HG03378 (cell line): ENCODE data around the gene DOCK3.

Source experiments
- ATAC-seq: cut with Tn5 transposase; IDR thresholded peaks from one replicate; pipeline ENCODE4 v1.9.1; 2021; ENCODE audit warnings: mild to moderate bottlenecking, moderate library complexity; ENCODE audit not compliant: unreplicated experiment

Gene DOCK3

GRCh38 chr3:51394541-51394940 is 719.8 kb downstream of the DOCK3 start:
- no peak for ATAC-seq

- ATAC-seq: no peak
These were observed 720.9 kb downstream of the DOCK3 start for GRCh38 chr3:51395493-51396213.

DNA sequence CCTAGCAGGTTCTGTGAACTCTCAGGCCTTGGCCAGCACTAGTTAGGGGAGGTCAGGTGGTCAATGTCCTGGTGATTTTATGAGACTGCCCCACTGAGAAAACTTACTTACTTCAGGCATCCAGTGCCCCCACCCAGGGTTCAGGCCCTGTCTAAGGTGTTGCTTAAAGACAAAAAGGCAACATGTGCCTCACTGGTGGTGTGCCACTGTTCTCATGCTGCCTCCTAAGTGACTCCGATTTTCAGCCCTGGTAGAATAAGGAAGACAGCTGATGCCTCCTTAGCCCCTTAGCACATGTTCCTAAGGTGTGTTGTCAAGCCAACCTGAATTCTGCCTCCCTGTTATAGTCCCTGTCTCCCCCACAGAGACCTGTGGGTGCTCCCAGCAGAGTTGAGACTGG is 721.7 kb downstream of the DOCK3 start:
- ATAC-seq: no peak

GRCh38 chr3:51397392-51397791 is 722.7 kb downstream of the DOCK3 start:
- no peak for ATAC-seq

DNA sequence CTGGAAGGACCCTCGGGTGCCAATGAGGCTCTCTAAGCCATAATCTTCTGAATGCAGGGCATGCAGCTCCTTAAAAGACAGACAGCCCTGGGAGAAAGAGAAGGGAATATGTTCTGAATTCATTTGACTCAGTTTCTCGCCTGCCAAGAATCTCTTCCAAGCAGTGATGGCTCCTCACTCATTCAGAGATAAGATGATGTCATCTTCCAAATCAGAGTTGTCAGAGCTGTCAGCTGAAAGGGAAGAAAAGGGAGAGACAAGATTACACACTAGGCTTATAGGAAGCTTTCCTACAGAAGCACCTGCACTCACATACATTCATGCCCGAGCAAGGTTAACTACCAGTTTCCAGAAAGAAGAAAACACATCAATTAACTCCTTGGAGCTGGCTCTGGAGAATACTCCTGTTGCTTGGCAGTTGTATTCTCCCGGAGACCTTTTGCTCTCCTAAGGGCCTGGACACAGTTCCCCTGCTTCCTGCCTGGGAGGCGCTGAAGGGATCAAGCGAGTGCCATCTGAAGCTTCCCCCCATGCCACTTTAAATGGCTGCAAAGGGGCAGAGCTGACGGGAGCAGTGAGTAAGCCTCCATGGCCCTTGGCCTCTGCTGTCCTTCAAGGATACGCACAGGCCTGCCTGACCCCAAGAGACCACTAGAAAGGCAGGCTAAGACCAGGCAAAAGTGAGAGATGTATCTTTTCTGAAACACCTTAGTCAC is 724.0 kb downstream of the DOCK3 start:
- no peak for ATAC-seq

GRCh38 chr3:51400166-51400565 is 725.4 kb downstream of the DOCK3 start:
- ATAC-seq: no peak

- ATAC-seq: no peak
These were observed 727.0 kb downstream of the DOCK3 start for GRCh38 chr3:51401735-51402134.

DNA sequence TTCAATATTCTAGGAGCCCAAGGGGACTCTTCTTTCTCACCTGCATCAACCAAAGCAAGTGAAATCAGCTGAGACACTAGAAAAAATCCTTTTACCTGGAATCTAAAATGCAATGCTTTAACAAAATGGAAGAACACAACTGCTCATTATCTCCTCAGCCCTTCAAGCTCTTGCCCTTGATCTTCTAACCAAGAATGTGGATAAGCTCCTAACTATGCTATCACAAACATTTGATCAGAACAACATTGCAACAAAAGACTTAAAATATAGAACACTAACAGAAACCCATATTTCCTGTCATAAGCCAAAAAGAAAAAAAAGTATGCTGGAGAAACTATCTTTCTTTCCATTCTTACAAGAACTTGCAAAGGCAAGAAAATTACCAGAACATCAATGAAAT is 728.9 kb downstream of the DOCK3 start:
- no peak for ATAC-seq

DNA sequence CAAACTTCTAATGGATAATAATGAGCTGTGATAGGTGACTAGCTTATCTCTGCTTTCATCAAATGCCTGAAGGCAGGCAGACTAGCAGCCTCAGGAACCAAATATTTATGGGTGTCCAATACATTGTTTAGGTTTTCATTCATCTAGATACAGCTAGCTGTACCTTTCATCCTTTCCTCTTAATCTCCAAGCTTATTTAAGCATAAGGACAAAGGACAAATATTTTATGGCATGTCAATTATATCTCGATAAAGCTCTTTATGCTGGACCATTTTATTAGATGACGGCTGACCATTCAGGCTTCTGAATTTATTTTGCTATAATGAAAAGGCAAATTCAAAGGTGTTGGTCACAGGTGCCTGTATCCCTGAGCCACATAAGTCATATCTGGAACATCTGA is 733.3 kb downstream of the DOCK3 start:
- no peak for ATAC-seq

DNA sequence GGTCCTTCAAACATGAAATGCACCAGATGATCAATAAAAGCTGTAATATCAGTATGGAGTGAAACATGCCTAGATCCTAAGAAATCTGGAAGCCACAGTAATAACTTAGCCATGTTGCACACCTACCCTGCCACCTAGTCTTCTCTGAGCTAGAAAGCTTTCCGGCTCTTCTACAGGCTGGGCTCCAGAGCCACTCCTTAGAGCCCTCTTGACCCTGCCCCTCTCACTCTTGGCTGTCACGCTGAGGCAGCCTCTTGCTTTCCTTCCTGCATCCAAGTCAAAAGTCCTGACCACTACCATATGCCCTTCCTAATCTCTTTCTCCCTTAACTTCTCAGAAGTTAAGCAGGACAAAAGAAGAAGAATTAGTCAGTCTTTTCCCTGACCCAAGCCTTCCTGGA is 734.1 kb downstream of the DOCK3 start:
- no peak for ATAC-seq

DNA sequence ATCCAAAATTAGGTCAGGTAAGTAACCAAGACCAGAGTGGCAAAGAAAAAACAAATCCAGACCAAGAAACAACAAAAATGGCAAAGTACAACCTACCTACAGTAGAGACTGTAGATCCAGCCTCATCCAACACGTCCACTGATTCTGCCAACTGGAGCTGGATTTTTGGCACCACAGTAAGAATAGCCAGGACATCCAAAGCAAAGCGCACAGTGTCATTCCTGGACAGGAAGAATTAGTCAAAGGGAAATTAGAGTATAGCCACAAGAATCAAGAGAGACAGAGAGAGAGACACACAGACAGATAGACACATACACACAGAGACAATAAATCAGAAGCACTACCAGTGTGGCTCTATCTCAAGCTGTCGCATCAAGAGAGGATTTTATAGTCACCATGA is 747.5 kb downstream of the DOCK3 start:
- no peak for ATAC-seq

DNA sequence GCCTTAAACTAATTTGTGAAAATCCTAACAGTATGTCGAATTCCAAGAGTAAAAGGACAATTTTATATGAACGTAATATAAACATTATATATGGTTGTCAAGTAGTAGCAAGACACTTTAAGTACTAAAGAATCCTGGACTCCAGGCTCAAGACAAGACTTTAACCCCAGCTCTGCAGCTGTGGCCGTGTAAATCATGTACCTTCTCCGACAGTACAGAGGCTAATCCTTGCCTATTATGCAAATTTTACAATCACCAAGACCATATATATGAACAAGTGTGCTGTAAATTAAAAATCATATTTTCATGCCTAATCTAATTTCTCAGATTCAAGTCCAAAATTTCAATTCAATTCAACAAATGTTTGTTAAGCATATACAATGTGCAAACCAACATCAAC is 752.2 kb downstream of the DOCK3 start:
- no peak for ATAC-seq

DNA sequence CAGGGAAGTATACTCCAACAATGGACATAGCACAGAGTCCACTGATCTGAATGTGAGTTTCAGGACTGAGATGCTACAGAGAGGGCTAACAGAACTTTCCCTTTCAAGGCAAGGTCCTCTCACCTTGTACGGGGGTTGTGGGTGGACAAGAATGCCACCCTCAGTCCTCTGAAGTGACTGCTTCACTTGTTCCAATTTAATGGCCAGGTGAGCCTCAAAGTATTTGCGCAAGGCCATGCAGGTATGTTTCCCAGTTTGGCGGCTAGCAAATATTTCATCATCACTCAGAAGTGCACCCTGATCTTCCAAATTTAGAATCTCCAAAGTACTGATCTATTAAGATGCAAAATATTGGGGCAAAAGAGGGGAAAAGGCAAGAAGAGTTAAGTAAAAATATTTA is 754.4 kb downstream of the DOCK3 start:
- no peak for ATAC-seq
